Measurements from ENCODE around the gene FRMD4A.

Gene FRMD4A

DNA sequence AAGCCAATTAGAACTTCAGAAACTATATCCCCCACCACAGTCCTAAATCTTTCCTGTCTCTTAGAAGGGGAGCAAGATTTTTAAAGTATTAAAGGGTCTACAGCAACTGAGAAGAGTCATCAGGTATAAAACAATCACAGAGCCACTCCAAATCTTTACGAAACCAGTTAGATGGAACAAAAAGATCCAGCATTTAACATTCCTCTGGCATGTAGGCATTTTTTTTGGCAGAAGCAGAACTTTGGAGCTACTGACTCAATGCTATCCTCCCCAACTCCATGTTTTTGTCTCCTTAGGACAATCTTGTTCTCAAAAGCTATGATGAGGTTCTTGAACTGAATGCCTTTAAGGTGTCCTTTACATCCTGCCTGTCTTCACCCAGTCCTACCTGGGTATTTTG lies 410.7 kb downstream of the FRMD4A start:
- POLR2A ChIA-PET, result no interaction called here
- no peak for DNase-seq (ENCODE audit: extremely low spot score)
- TF ChIP-seq, protein P1, sequence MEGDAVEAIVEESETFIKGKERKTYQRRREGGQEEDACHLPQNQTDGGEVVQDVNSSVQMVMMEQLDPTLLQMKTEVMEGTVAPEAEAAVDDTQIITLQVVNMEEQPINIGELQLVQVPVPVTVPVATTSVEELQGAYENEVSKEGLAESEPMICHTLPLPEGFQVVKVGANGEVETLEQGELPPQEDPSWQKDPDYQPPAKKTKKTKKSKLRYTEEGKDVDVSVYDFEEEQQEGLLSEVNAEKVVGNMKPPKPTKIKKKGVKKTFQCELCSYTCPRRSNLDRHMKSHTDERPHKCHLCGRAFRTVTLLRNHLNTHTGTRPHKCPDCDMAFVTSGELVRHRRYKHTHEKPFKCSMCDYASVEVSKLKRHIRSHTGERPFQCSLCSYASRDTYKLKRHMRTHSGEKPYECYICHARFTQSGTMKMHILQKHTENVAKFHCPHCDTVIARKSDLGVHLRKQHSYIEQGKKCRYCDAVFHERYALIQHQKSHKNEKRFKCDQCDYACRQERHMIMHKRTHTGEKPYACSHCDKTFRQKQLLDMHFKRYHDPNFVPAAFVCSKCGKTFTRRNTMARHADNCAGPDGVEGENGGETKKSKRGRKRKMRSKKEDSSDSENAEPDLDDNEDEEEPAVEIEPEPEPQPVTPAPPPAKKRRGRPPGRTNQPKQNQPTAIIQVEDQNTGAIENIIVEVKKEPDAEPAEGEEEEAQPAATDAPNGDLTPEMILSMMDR (IDR thresholded peaks at IDR 0.05; ENCODE audit: control extremely low read depth, extremely low read depth, low read depth, missing control alignments), result no peak
- CTCF ChIA-PET, result no interaction called here

DNA sequence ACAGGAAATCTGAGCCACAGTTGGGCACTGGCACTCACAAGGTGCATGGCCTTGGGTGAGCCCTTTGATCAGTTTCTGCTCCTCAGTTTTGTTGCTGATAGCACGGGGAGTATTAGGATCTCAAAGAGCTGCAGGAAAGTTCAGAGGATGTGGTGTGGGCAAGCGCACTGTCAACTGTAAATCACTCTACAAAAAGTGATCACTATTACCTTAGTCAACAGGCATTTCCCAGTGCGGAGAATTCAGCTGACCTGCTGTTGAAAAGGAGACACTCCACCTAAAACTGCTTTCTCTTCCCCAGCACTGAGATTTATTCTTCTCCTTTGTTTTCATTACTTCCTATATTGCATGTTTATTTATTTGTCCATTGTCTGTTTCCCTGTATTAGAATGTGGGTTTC lies 412.9 kb downstream of the FRMD4A start:
- TF ChIP-seq, protein P1 (IDR thresholded peaks at IDR 0.05; ENCODE audit: control extremely low read depth, extremely low read depth, low read depth, missing control alignments), result no peak
- no peak for DNase-seq (ENCODE audit: extremely low spot score)
- CTCF ChIA-PET, result interaction anchor here (1.2 kb wide), 1 partner anchor 11 kb away, joined by 6 read pairs; no protein-coding TSS in a partner anchor
- POLR2A ChIA-PET, result no interaction called here

DNA sequence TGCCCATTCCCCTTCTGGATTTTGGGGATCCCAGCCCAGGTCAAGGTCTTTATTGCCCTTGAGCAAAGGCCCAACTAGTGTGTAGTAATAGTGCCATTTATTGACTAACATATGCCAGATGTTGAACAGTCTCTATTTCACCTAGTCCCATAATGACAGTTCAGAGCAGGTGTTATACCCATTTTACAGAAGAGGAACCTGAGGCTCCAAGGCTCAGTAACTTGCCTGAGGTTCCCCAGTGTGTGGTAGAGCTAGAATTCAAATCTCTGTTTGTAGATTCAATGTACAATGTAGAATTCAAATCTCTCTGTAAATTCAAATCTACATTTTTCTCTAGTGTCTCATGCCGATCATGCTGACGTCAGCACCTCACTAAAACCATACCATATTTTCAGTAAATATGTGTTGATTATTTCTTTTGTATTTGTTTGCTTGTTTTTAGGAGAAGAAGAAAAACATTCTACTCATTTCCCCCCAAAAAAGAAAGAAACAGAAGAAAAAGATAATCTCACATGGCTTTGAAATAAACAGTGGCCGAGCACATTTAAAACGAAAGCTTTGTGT lies 414.3 kb downstream of the FRMD4A start:
- no peak for DNase-seq (ENCODE audit: extremely low spot score)
- POLR2A ChIA-PET, result interaction anchor here (0.5 kb wide), 1 partner anchor 1356 kb away, joined by 3 read pairs; no protein-coding TSS in a partner anchor
- CTCF ChIA-PET, result interaction anchor here (1.0 to 1.2 kb wide), 2 partner anchors 10 to 18 kb away, joined by 3 to 6 read pairs; no protein-coding TSS in a partner anchor
- TF ChIP-seq, protein P1 (IDR thresholded peaks at IDR 0.05; ENCODE audit: control extremely low read depth, extremely low read depth, low read depth, missing control alignments), result no peak

DNA sequence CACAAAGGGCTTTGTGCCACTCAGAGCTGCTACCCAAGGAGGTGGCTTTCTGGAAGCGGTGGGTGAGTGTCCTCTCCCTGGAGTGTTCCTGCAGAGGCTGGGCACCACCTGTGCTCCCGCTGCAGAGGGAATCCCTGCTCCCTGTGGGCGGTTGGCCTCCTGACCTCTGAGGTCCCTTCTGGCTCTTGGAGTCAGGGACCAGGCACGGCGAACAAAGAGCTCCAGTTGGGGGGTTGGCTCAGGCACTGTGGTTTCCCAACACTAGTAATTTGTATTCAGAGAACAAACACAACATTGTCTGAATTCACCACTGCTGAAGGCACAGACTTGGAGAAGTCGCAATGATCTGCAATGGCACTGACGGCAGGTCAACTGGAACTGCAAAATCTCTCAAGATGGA lies 415.0 kb downstream of the FRMD4A start:
- DNase-seq (ENCODE audit: extremely low spot score), result no peak
- ChIA-PET POLR2A (no interaction called here), CTCF (interaction anchor here (1.0 to 1.6 kb wide), 2 partner anchors 8 to 19 kb away, joined by 3 read pairs; no protein-coding TSS in a partner anchor)
- TF ChIP-seq, protein P1 (IDR thresholded peaks at IDR 0.05; ENCODE audit: control extremely low read depth, extremely low read depth, low read depth, missing control alignments), result no peak

DNA sequence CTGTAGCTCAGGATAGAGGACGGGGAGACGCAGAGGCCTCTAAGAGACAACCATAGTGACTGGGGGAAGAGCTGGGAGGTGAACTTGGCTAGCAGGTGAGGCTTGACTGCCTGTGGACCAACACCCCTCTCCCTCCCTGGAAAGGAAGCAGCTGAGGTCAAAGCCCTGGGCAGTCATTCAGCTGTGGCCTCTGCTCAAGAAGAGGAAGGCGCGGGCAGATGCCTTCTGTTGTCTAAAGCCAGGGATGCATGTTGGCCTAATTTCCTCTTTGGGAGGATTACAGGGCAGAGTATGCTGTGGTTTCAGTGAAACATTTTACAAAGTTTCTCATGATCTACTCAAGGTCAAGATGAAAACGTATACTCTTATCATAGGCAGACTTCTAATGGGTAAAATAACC lies 416.8 kb downstream of the FRMD4A start:
- no peak for DNase-seq (ENCODE audit: extremely low spot score)
- POLR2A ChIA-PET, result interaction anchor here (0.6 to 1.1 kb wide), 2 partner anchors 13 to 272 kb away, joined by 3 read pairs; no protein-coding TSS in a partner anchor
- CTCF ChIA-PET, result interaction anchor here (1.1 to 1.7 kb wide), 3 partner anchors 13 to 22 kb away, joined by 3 read pairs; no protein-coding TSS in a partner anchor
- TF ChIP-seq, protein P1 (IDR thresholded peaks at IDR 0.05; ENCODE audit: control extremely low read depth, extremely low read depth, low read depth, missing control alignments), result no peak

DNA sequence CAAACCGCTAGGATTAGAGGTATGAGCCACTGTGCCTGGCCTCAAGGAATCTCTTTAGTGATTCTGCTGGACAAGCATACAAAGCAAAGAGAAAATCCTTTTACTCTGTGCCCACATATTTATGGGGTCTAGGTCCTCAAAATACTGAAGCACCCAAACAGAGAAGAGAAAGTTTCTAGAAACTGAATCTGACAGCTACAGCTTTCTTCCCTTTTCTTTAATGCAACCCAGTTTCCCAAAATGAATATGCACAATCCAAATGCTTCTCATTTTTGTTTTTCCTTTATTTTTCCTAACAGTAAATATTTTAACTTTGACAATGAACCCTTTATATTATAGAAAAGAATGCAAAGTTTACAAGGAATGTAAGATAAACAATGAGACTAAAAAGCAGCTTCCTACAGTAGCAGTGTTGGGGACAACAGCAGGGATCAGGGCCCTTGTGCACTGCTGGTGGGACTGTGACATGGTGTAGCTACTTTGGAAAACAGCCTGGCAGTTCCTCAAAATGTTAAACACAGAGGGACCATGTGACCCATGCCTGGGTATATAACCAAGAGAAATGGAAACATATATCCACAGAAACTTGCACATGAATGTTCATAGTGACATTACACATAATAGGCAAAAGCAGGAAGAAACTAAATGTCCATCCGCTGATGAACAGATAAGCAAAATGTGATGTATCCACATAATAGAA lies 418.8 kb downstream of the FRMD4A start:
- ChIA-PET POLR2A (no interaction called here), CTCF (interaction anchor here (1.1 kb wide), 1 partner anchor 20 kb away, joined by 3 read pairs; no protein-coding TSS in a partner anchor)
- no peak for DNase-seq (ENCODE audit: extremely low spot score)
- TF ChIP-seq, protein P1 (IDR thresholded peaks at IDR 0.05; ENCODE audit: control extremely low read depth, extremely low read depth, low read depth, missing control alignments), result no peak
